Epithelial cell of proximal tubule (primary cell): ENCODE measurements around the gene SMOC2. TPM values are rescaled to one million over a fixed set of nuclear protein-coding genes. Genes with fewer than 3 reads are reported as not detected.

Experiments used
- DNase-seq: peaks from one replicate; pipeline ENCODE4 v3.0.0-alpha.2; 2011; ENCODE audit warnings: low read depth
- H3K4me3 ChIP-seq: 2 replicates; pipeline ENCODE4 v1.5.1; 2011; ENCODE audit warnings: low read depth, mild to moderate bottlenecking, low read length
- total RNA-seq: library from RNA; depleted of rRNA; stranded (reverse); fragments of >200 nt; gene quantifications from 2 replicates; pipeline ENCODE4 v1.2.3, GENCODE V29; 2015
- TF ChIP-seq, protein P1 (sequence below): conservative IDR thresholded peaks from 2 replicates; pipeline ENCODE4 v1.5.1; 2012; ENCODE audit warnings: low read depth, mild to moderate bottlenecking, low read length

The SMOC2 gene
- total RNA-seq, 1 donor from 2014 or later = 0.35 TPM

DNA sequence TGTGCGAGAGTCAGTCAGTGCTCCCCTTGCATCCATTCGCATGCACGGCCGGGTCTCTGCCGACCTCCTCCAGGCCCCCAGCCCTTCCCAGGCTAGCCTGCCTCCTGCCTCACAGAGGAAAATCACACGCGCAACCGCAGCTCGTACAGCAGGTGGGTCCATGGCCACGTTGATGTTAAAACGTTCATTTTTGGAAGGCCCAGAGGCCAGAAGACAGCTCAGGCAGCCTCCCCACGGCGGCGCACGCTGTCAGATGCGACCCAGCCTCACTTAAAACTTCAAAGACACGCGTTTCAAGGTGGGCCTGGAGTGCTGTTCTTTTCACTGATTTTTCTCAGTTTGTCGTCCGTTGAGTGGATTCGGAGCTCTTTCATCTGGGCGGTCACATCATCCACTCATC is 276.5 kb downstream of the SMOC2 start:
- H3K4me3 ChIP-seq = no peak overlapping the region
- no peak for DNase-seq
- TF ChIP-seq, protein P1, sequence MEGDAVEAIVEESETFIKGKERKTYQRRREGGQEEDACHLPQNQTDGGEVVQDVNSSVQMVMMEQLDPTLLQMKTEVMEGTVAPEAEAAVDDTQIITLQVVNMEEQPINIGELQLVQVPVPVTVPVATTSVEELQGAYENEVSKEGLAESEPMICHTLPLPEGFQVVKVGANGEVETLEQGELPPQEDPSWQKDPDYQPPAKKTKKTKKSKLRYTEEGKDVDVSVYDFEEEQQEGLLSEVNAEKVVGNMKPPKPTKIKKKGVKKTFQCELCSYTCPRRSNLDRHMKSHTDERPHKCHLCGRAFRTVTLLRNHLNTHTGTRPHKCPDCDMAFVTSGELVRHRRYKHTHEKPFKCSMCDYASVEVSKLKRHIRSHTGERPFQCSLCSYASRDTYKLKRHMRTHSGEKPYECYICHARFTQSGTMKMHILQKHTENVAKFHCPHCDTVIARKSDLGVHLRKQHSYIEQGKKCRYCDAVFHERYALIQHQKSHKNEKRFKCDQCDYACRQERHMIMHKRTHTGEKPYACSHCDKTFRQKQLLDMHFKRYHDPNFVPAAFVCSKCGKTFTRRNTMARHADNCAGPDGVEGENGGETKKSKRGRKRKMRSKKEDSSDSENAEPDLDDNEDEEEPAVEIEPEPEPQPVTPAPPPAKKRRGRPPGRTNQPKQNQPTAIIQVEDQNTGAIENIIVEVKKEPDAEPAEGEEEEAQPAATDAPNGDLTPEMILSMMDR = no peak

Other genes with a start within 250 kb of the SMOC2 start
- gene DACT2, start 121.4 kb upstream of the SMOC2 start, total RNA-seq = 0.23 and 1.2 TPM in 2 replicates